HG02884 (cell line): ENCODE measurements around the gene OR7G3.

ENCODE experiments used
- ATAC-seq: cut with Tn5 transposase; IDR thresholded peaks from one replicate; pipeline ENCODE4 v1.9.1; 2021; ENCODE audit warnings: mild to moderate bottlenecking, moderate library complexity; ENCODE audit not compliant: unreplicated experiment

OR7G3 gene

DNA sequence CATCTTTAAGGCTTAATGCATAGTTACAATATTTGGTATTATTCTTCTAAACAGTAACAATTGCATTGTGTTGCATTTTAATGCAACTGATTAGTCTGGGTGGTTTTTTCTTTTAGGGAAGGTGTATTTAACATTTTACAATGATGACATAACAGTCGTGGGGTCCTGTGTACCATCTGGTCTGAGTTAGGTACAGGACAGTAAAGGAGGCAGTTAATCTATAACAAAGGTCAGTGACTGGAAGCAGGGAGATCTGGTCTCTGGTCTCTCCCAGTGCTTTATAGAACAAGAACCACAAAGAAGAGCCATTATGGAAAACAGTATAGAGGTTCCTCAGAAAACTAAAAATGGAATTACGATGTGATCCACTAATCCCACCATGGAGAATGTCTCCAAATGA is 16.8 kb downstream of the OR7G3 start:
- no peak for ATAC-seq

DNA sequence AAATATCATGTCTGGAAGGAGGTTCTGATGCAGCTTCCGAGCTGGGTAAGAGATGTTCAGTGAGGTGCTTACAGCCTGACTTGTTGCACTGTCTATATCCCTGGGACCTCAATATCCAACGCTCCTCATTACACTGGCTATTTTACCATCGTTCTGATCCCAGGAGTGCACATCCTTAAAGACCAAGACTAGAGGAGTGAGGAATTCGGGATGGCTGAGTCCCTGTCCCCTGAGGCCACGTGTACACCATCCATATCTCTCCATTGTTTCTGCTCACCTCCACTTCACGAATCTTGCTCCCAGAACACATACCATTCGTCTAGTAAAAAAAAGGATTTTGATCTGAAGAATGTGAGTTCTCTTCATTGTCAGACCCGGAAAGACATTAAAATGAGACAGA is 19.4 kb downstream of the OR7G3 start, which contains the start of gene OR7G2:
TSS of gene OR7G2 (minus strand) at position 101 of the 400 bp plus-strand sequence. CDS start 4,232 bp downstream, outside the sequence.
- ATAC-seq, result no peak

DNA sequence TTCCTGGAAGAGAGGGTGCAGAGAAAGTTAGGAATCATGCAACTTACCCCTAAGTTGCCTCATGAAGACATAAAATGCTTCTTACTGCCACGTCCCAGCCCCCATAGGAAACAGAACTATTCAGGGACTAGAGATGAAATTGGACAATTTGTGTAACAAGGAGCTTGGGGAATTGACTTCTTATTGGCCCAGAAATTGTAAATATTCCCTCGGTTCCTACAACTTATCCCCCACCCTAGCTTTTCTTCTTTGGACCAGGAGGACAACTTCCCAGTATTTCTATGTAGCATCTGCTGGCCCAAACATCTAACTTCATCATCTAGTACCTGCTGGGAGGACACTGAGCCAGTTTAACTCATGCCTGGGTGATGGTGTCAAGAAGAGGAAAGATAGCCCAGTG is 40.0 kb downstream of the OR7G3 start, which contains the start of gene OR1M1:
TSS of gene OR1M1 (plus strand) at position 301 of the 400 bp plus-strand sequence. CDS start 6,184 bp downstream, outside the sequence.
- ATAC-seq, result no peak

DNA sequence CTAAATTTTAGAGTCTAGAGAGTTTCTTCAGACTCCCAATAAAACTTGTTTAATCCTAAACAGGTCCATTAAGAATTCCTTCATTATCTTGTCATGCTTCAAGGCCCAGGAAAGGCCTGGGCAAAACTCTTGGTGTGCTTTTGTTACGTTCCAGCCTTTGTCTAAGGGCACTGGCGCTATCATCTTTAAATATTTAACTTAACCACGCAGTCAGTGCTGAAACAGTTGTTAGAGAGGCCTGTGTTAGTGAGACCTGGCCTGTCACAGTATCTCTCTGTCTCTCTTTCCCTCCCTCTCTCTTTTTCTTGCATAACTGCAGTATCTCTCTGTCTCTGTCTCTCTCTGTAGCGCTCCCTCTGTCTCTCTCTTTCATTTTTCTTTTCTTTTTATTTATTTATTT is 48.1 kb downstream of the OR7G3 start:
- no peak for ATAC-seq

DNA sequence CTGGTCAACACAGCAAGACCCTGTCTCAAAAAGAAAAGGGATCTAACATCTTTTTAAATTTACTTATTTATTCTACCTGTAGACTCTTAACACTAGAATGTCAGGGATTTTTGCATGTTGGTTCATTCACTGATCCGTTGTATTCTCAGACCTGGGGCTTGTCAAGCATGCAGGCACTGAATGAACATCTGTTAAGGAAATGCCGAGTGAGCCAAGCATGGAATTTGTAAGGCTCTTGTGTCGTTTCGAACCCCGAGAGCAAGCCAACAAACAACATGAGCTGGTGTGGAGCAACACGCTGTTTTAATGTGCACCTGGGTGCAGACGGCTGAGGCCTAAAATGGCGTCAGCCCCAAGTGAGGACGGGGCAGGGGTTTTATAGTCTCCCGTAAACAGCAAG is 49.8 kb downstream of the OR7G3 start:
- no peak for ATAC-seq
